Keratinocyte (primary cell): ENCODE results near the gene GATAD2B. TPM values are rescaled to one million over a fixed set of nuclear protein-coding genes. Genes with fewer than 3 reads are reported as not detected.

Source experiments
- DNase-seq: peaks from one replicate; pipeline ENCODE4 v3.0.0-alpha.2; 2011; ENCODE audit warnings: low read depth, missing footprints, low spot score
- FAIRE-seq: peaks from 2 replicates; lab custom pipeline; 2011; peaks lifted over from hg19 to GRCh38; lab: Jason Lieb, UNC
- H2AFZ ChIP-seq: 2 replicates; pipeline ENCODE4 v1.6.0; 2012; ENCODE audit warnings: low read length, control low read depth, inconsistent platforms; ENCODE audit not compliant: control insufficient read depth
- H3K27ac ChIP-seq: 2 replicates; pipeline ENCODE4 v1.5.1; 2011; ENCODE audit warnings: low read length; ENCODE audit not compliant: control insufficient read depth, insufficient read depth
- H3K27me3 ChIP-seq: 3 replicates; pipeline ENCODE4 v1.6.0; 2011; ENCODE audit warnings: low read length; ENCODE audit not compliant: control insufficient read depth, insufficient read depth; ENCODE audit errors: extremely low read depth
- H3K36me3 ChIP-seq, 2 experiments: 2 replicates in 1 of 2; 3 replicates in 1 of 2; pipeline ENCODE4 v1.5.1; 2011; ENCODE audit warnings: low read length in 2 of 2, mild to moderate bottlenecking in 1 of 2; ENCODE audit not compliant: control insufficient read depth in 2 of 2, insufficient read depth in 2 of 2; ENCODE audit errors: extremely low read depth in 1 of 2
- H3K4me1 ChIP-seq: 3 replicates; pipeline ENCODE4 v1.5.1; 2011; ENCODE audit warnings: low read length; ENCODE audit not compliant: control insufficient read depth, insufficient read depth; ENCODE audit errors: extremely low read depth
- H3K4me2 ChIP-seq: 3 replicates; pipeline ENCODE4 v1.6.0; 2011; ENCODE audit warnings: low read depth, low read length; ENCODE audit not compliant: control insufficient read depth, insufficient read depth; ENCODE audit errors: extremely low read depth
- H3K4me3 ChIP-seq, 3 experiments: fragments of 200-600 bp in 1 of 3; sonication (generic) in 1 of 3; 2 replicates in 2 of 3; 3 replicates in 1 of 3; pipeline ENCODE4 v1.5.1; 2011 to 2016; ENCODE audit warnings: low read length in 3 of 3, mild to moderate bottlenecking in 3 of 3, control low read depth in 2 of 3, inconsistent platforms in 1 of 3, low read depth in 1 of 3, mixed read lengths in 1 of 3, mixed run types in 1 of 3, moderate library complexity in 1 of 3; ENCODE audit not compliant: control insufficient read depth in 2 of 3, insufficient read depth in 2 of 3; ENCODE audit errors: extremely low read depth in 1 of 3
- H3K79me2 ChIP-seq: 2 replicates; pipeline ENCODE4 v1.6.0; 2012; ENCODE audit warnings: low read length; ENCODE audit not compliant: control insufficient read depth, insufficient read depth
- H3K9ac ChIP-seq: 3 replicates; pipeline ENCODE4 v1.6.0; 2011; ENCODE audit warnings: low read length; ENCODE audit not compliant: control insufficient read depth, insufficient read depth; ENCODE audit errors: extremely low read depth
- H3K9me1 ChIP-seq: 3 replicates; pipeline ENCODE4 v1.6.0; 2011; ENCODE audit warnings: low read length; ENCODE audit not compliant: control insufficient read depth, insufficient read depth; ENCODE audit errors: extremely low read depth
- H3K9me3 ChIP-seq: 2 replicates; pipeline ENCODE4 v1.5.1; 2012; ENCODE audit warnings: low read depth, low read length; ENCODE audit not compliant: control insufficient read depth
- H4K20me1 ChIP-seq: 3 replicates; pipeline ENCODE4 v1.6.0; 2011; ENCODE audit warnings: low read length; ENCODE audit not compliant: control insufficient read depth, insufficient read depth; ENCODE audit errors: extremely low read depth
- CTCF ChIP-seq, 3 experiments: IDR thresholded peaks in 1 of 3; conservative IDR thresholded peaks in 1 of 3; optimal IDR thresholded peaks in 1 of 3; 2 replicates in 2 of 3; 3 replicates in 1 of 3; pipeline versions ENCODE3 to v1.5.1; 2011; ENCODE audit warnings: low read length in 3 of 3, mild to moderate bottlenecking in 3 of 3, moderate library complexity in 2 of 3, control low read depth in 1 of 3, inconsistent platforms in 1 of 3; ENCODE audit not compliant: insufficient read depth in 2 of 3; ENCODE audit errors: extremely low read depth in 1 of 3
- EZH2 ChIP-seq: IDR thresholded peaks from one replicate; pipeline ENCODE4 v1.6.1; 2012; ENCODE audit warnings: inconsistent platforms, mild to moderate bottlenecking, low read length, moderate library complexity
- dilution Hi-C: fragments of 300-500 bp; cut with MboI; formaldehyde crosslinking; loops from one replicate; pipeline ENCODE4 v1.7.0; 2020; ENCODE audit warnings: low sequenced_read_pairs; ENCODE audit not compliant: extremely low pct_ligation_motif_present
- polyA plus RNA-seq, 5 experiments: library from polyadenylated mRNA; depleted of rRNA in 3 of 5; stranded (reverse) in 3 of 5; stranded (forward) in 1 of 5; unstranded in 1 of 5; fragments of >200 nt; gene quantifications; 1 replicate in 1 of 5; 2 replicates in 3 of 5; 3 replicates in 1 of 5; pipeline versions ENCODE4 v1.2.1 to v1.2.3, GENCODE V29; 2011 to 2012; ENCODE audit warnings: missing spikeins in 2 of 5, low read depth in 1 of 5, low replicate concordance in 1 of 5

The GATAD2B gene
- polyA plus RNA-seq, 1 donor (not counting 4 experiments of a cell fraction or from before 2014, with no cell fraction given), result 6.1 TPM

DNA sequence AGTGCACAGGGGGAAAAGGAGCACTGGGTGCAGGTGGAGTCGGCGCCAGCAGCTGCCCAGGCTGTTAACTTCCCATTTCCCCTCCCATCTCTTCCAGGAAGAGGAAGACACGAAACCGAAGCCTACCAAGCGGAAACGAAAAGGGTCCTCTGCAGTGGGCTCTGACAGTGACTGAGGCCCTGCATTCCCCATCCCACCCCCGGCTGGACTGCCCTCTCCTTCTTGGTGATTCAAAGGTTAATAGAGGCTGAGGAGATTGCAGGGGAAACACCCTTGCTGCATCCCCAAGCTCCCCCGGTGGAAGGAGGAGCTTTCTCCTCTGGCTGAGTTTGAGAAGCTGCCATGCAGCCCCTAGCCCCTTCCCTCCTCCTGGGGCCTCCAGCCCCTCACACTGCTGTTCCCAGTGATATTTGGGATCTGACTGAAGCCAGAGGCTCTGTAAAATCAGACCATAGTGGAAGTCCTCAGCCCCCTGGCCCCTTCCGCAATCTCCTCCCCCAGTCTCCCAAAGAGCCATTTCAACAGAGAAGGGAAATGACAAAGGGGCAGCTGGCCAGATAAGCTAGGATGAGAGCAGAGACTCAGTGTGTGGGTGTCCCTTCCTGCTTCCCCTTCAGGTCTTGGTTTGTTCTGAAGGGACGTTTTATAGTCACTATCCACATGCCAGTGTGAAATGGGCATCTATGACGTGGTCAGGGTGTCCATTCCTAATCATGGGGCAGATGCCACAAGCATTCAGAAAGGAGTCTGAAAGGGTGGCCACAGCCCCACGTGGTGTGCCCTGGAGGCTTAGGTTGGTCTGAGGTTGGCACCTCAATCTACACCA is 149.5 kb downstream of the GATAD2B start:
- peaks cover 25 to 27% of the 10 kb centered on the region in 2 experiments for H3K36me3 ChIP-seq
- FAIRE-seq, result no peak
- dilution Hi-C loops, result no loop called here

GRCh38 chr1:153771841-153772593 is 150.8 kb downstream of the GATAD2B start:
- Histone ChIP-seq H3K4me3 (no peak overlapping the region), H3K9ac (no peak overlapping the region), H3K79me2 (no peaks in the 10 kb centered on the region), H3K36me3 (peaks cover 32 to 36% of the 10 kb centered on the region in 2 experiments), H3K9me3 (no peaks in the 10 kb centered on the region), H3K27me3 (no peaks in the 10 kb centered on the region), H2AFZ (no peak overlapping the region), H3K27ac (no peak overlapping the region), H4K20me1 (no peaks in the 10 kb centered on the region), H3K4me2 (no peak overlapping the region), H3K4me1 (peaks cover 16% of the 10 kb centered on the region), H3K9me1 (no peaks in the 10 kb centered on the region)
- FAIRE-seq (no peak), DNase-seq (no peak)
- TF ChIP-seq CTCF (optimal IDR thresholded peaks at IDR 0.05 in 1 of 3, IDR thresholded peaks at IDR 0.05 in 1 of 3, conservative IDR thresholded peaks at IDR 0.05 in 1 of 3; ENCODE audit: extremely low read depth in 1 of 3, insufficient read depth in 2 of 3, low read length in 3 of 3) (peak in 1 of 3 experiments; percentile 61), EZH2 (no peak)
- dilution Hi-C loops, result no loop called here

More for the DNA sequence above, 149.5 kb downstream of the GATAD2B start:
- no peaks in the 10 kb centered on the region for H3K79me2 ChIP-seq
- H3K9me3 ChIP-seq, result no peaks in the 10 kb centered on the region
- H4K20me1 ChIP-seq, result no peaks in the 10 kb centered on the region
- H3K27me3 ChIP-seq, result no peaks in the 10 kb centered on the region
- no peaks in the 10 kb centered on the region for H3K9me1 ChIP-seq
- H2AFZ ChIP-seq, result no peak overlapping the region
- H3K4me3 ChIP-seq, result no peak overlapping the region
- DNase-seq, result no peak
- H3K4me1 ChIP-seq, result peaks cover 16% of the 10 kb centered on the region
- TF ChIP-seq EZH2, result no peak
- TF ChIP-seq CTCF (optimal IDR thresholded peaks at IDR 0.05 in 1 of 3, IDR thresholded peaks at IDR 0.05 in 1 of 3, conservative IDR thresholded peaks at IDR 0.05 in 1 of 3; ENCODE audit: extremely low read depth in 1 of 3, insufficient read depth in 2 of 3, low read length in 3 of 3), result no peak
- no peak overlapping the region for H3K4me2 ChIP-seq
- no peak overlapping the region for H3K9ac ChIP-seq
- H3K27ac ChIP-seq, result no peak overlapping the region
